A549 (cell line): ENCODE results near the gene MICU2.

Experiments used
- EP300 ChIP-seq, 2 experiments: fragments of >200 bp; sonication (Bioruptor Twin); formaldehyde crosslinking; IDR thresholded peaks; 2 replicates in 1 of 2; 3 replicates in 1 of 2; pipeline ENCODE4 v1.6.1; 2016 to 2017
- HDAC2 ChIP-seq: fragments of 200-600 bp; sonication (generic); IDR thresholded peaks from 2 replicates; pipeline ENCODE4 v1.6.1; 2016
- MYC ChIP-seq: IDR thresholded peaks from 2 replicates; pipeline ENCODE4 v1.6.1; 2012; ENCODE audit warnings: mild to moderate bottlenecking, inconsistent platforms, low read length, improper control_type of control experiment, borderline replicate concordance
- PBX3 ChIP-seq: IDR thresholded peaks from 2 replicates; pipeline ENCODE4 v1.6.1; 2012
- POLR2A ChIP-seq: IDR thresholded peaks from 2 replicates; pipeline ENCODE4 v1.6.1; 2012; ENCODE audit warnings: mild to moderate bottlenecking, low read length
- POLR2AphosphoS2 ChIP-seq: conservative IDR thresholded peaks from 2 replicates; pipeline ENCODE4 v1.6.1; 2012; ENCODE audit warnings: low read length, improper control_type of control experiment, inconsistent platforms
- TF ChIP-seq, protein P1 (sequence below): fragments of >200 bp; sonication (Bioruptor Twin); formaldehyde crosslinking; IDR thresholded peaks from 3 replicates; pipeline ENCODE4 v1.5.1; 2016
- TF ChIP-seq, protein P2 (sequence below): fragments of 200-600 bp; sonication (generic); IDR thresholded peaks from 2 replicates; pipeline ENCODE4 v1.6.1; 2016; ENCODE audit warnings: antibody characterized with exemption, mild to moderate bottlenecking, moderate library complexity
- TF ChIP-seq, protein P3 (sequence below): fragments of 150-350 bp; IDR thresholded peaks from 2 replicates; pipeline ENCODE4 v1.6.1; 2014; ENCODE audit warnings: low read depth, mild to moderate bottlenecking, low read length

DNA sequence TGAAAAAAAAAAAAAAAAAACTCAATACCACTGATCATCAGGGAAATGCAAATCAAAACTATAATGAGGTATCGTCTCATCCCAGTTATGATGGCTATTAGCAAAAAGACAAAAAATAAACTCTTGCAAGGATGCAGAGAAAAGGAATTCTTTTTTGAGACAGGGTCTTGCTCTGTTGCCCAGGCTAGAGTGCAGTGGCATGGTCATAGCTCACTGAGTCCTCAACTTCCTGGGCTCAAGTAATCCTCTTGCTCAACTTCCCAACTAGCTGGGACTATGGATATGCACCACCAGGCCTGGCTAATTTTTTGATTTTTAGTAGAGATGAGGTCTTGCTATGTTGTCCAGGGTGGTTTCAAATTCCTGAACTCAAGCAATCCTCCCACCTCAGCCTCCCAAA is 59.5 kb downstream of the MICU2 start:
- no peak for TF ChIP-seq PBX3
- TF ChIP-seq, protein P1, sequence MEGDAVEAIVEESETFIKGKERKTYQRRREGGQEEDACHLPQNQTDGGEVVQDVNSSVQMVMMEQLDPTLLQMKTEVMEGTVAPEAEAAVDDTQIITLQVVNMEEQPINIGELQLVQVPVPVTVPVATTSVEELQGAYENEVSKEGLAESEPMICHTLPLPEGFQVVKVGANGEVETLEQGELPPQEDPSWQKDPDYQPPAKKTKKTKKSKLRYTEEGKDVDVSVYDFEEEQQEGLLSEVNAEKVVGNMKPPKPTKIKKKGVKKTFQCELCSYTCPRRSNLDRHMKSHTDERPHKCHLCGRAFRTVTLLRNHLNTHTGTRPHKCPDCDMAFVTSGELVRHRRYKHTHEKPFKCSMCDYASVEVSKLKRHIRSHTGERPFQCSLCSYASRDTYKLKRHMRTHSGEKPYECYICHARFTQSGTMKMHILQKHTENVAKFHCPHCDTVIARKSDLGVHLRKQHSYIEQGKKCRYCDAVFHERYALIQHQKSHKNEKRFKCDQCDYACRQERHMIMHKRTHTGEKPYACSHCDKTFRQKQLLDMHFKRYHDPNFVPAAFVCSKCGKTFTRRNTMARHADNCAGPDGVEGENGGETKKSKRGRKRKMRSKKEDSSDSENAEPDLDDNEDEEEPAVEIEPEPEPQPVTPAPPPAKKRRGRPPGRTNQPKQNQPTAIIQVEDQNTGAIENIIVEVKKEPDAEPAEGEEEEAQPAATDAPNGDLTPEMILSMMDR, result no peak
- TF ChIP-seq EP300 (IDR thresholded peaks at IDR 0.05), result no peak
- no peak for TF ChIP-seq MYC
- TF ChIP-seq, protein P2, sequence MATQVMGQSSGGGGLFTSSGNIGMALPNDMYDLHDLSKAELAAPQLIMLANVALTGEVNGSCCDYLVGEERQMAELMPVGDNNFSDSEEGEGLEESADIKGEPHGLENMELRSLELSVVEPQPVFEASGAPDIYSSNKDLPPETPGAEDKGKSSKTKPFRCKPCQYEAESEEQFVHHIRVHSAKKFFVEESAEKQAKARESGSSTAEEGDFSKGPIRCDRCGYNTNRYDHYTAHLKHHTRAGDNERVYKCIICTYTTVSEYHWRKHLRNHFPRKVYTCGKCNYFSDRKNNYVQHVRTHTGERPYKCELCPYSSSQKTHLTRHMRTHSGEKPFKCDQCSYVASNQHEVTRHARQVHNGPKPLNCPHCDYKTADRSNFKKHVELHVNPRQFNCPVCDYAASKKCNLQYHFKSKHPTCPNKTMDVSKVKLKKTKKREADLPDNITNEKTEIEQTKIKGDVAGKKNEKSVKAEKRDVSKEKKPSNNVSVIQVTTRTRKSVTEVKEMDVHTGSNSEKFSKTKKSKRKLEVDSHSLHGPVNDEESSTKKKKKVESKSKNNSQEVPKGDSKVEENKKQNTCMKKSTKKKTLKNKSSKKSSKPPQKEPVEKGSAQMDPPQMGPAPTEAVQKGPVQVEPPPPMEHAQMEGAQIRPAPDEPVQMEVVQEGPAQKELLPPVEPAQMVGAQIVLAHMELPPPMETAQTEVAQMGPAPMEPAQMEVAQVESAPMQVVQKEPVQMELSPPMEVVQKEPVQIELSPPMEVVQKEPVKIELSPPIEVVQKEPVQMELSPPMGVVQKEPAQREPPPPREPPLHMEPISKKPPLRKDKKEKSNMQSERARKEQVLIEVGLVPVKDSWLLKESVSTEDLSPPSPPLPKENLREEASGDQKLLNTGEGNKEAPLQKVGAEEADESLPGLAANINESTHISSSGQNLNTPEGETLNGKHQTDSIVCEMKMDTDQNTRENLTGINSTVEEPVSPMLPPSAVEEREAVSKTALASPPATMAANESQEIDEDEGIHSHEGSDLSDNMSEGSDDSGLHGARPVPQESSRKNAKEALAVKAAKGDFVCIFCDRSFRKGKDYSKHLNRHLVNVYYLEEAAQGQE, result no peak
- TF ChIP-seq POLR2AphosphoS2, result no peak
- TF ChIP-seq HDAC2, result no peak
- no peak for TF ChIP-seq POLR2A
- TF ChIP-seq, protein P3, sequence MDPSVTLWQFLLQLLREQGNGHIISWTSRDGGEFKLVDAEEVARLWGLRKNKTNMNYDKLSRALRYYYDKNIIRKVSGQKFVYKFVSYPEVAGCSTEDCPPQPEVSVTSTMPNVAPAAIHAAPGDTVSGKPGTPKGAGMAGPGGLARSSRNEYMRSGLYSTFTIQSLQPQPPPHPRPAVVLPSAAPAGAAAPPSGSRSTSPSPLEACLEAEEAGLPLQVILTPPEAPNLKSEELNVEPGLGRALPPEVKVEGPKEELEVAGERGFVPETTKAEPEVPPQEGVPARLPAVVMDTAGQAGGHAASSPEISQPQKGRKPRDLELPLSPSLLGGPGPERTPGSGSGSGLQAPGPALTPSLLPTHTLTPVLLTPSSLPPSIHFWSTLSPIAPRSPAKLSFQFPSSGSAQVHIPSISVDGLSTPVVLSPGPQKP, result no peak
